Gastroesophageal sphincter (tissue), 3 donors: ENCODE results near the gene CCDC91.

Source experiments
- CTCF ChIP-seq, 4 experiments: fragments of 200-600 bp in 2 of 4; fragments of 450-650 bp in 2 of 4; sonication (generic) in 1 of 4; IDR thresholded peaks; one replicate each; pipeline ENCODE4 v1.5.1; 2017 to 2019; ENCODE audit warnings: antibody characterized with exemption in 4 of 4, mild to moderate bottlenecking in 2 of 4, moderate library complexity in 2 of 4
- EP300 ChIP-seq: sonication (generic); formaldehyde crosslinking; IDR thresholded peaks from one replicate; pipeline ENCODE4 v1.6.1; 2017; ENCODE audit warnings: antibody characterized with exemption, mild to moderate bottlenecking
- POLR2AphosphoS5 ChIP-seq: sonication (generic); formaldehyde crosslinking; IDR thresholded peaks from one replicate; pipeline ENCODE4 v1.6.1; 2017; ENCODE audit warnings: antibody characterized with exemption

GRCh38 chr12:28234444-28234843 lies 44.2 kb downstream of the CCDC91 start:
- TF ChIP-seq CTCF (IDR thresholded peaks at IDR 0.05), result no peak
- TF ChIP-seq EP300, result no peak
- no peak for TF ChIP-seq POLR2AphosphoS5
